CD4-positive, alpha-beta T cell treated with Interleukin-4 for 4 hours (primary cell): ENCODE measurements around the gene UVSSA.

Source experiments
- DNase-seq: peaks from one replicate; pipeline ENCODE4 v3.0.0-alpha.2; 2020

The UVSSA gene

GRCh38 chr4:1398681-1399507, 51.9 kb downstream of the UVSSA start:
- DNase-seq = no peak

DNA sequence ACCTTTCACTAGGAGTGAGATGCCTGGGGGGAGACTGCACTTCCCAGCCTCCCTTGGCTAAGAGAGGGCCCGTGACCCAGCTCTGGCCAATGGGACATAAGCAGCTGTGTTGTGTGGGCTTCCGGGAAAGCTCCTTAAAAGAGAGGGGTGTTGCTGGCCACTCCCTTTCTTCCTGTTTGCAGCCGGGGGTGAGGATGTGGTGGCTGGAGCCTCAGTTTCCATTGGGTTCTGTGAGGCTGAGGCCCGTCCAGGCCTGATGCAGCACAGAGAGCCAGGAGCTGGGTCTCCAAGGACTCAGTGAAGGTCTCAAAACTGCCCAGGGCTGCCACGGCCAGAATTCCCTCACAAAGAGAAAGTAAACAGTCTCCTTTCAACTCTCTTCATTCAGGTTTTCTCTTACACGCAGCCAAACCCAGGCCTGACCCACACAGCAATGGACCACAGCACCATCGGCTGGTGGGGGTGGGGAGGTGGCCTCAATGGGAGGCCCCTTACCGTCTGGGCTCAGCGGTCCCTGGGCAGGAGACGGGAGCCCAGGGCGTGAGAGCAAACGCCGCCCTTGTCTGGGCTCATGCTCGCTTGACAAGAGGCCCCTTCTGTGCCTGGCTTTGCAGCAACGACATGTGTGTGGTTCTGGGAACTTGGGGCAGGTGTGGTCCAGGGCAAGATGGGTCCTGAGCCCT, 52.6 kb downstream of the UVSSA start:
- DNase-seq = no peak

DNA sequence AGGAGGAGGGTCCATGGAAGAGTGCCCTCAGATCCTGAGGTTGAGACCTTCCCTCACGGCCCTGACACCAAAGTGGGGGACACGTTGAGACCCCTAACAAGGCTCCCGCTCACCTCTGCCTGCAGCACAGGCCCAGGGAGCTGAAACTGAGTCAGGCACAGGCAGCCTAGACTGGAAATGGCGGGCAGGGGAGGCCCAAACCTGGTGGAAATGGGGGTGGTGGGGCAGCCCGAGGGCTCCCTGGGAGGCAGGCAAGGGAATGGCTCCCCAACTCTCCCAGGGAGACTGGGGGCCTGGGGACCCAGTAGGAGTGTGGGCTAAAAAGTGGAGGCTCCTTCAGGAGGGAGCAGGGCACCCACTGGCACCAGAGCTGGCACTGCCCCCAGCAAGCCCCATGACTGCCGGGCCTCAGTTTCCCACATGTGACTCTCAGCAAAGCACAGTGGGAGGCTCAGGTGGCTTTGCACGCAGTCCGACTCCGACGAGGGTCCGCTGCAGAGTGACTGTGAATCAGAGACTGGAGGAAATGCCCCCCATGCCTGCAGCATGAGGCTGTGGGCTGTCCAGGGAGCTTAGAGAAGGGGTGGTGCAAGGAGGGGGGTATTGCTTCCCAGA, 53.3 kb downstream of the UVSSA start:
- no peak for DNase-seq

DNA sequence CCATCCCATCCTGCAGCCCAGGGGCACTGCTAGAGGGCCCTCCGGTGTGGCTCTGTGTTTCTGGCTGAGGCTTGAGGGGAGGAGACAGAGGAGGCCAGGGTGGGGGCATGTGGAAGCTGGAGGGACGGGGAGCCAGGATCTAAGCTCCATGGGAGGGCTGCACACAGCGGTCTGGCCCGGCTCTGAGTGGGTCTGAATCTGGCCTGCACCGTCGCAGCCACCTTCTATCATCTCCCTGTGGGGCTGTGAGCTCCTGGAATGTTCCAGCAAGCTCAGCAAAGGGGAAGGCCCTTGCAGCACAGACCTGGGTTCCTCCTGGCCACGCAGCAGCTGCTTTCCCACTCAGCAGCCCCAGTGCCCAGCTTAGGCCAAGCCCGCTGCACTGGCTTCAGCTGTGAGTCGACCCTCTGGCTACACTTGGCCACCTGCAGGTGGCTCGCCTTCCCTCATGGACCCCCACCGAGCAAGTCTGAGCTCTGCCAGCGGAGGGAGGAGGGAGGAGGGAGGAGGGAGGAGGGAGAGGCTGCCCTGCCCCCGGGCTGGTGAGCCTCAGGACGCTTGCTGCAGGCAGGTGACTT, 53.9 kb downstream of the UVSSA start:
- no peak for DNase-seq

- DNase-seq = no peak
Measured at GRCh38 chr4:1401409-1402020, 54.5 kb downstream of the UVSSA start.

- DNase-seq = no peak
Measured at GRCh38 chr4:1402021-1402515, 55.1 kb downstream of the UVSSA start.

GRCh38 chr4:1402516-1403091, 55.6 kb downstream of the UVSSA start:
- DNase-seq = no peak

DNA sequence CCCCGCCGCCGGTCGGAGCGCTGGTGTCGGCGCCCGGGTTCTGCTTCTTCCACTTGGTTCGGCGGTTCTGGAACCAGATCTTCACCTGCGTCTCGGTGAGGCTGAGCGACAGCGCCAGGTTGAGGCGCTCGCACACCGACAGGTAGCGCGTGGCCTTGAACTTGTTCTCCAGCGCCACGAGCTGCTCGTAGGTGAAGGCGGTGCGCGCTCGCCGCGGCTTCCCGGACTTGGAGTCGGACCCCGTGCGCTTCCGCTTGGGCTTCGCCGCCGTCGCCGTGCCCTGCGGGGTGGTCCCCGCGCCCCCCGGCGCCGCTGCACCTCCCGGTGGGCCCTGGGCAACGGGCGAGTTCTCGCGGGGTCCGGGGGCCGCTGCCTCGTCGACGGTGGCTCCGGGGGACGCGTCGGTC, 56.2 kb downstream of the UVSSA start:
- no peak for DNase-seq

DNA sequence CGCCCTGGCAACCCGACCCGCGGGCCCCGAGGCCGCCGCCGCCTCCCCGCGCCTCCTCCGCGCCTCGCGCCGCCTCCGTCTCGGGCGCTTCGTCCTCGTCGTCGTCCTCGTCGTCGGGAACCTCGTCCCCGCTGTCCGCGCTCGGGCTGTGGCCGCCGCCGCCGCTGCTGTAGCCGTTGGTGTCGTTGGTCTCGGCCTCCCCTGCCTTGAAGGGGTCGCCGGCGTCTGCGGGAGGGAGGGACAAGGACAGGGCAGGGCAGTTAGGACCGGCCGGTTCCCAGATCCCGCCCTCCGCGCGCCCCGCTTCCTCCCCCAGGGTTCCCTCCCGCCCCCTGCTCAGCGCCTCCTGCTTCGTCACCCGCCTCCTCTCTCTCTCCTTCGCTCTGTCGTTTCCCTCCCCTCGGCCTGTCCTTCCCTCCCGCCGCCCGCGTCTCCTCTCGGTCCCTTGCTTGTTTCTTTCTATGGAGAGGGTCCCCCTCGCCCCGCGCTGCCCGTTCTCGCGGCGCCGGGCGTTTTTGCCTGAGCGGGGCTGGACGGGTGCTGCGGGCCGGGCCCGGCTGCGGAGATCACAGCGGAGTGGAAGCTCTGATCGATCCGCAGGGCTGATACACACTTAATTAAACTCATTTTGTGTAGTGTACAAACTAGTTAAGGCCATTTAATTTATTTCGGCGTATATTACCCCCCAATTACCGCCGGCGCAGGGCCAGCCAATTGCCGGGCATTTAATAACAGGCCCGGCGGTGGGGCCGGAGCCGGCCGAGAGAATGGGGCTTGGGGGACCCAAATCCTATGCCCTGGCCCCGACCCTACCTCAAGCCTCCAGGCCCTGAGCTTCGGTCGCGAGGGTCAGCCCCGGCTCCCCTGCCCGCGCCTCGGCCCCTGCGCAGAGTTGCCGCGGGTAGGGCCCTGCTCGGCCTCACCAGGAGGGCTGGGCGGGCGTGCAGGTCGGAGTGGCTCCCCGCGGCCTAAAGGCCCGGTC, 56.9 kb downstream of the UVSSA start:
- no peak for DNase-seq

- no peak for DNase-seq
Measured at GRCh38 chr4:1404573-1405253, 57.7 kb downstream of the UVSSA start.

GRCh38 chr4:1405254-1405635, 58.2 kb downstream of the UVSSA start:
- DNase-seq = no peak

- DNase-seq = no peak
Measured at GRCh38 chr4:1405636-1406393, 58.8 kb downstream of the UVSSA start.

DNA sequence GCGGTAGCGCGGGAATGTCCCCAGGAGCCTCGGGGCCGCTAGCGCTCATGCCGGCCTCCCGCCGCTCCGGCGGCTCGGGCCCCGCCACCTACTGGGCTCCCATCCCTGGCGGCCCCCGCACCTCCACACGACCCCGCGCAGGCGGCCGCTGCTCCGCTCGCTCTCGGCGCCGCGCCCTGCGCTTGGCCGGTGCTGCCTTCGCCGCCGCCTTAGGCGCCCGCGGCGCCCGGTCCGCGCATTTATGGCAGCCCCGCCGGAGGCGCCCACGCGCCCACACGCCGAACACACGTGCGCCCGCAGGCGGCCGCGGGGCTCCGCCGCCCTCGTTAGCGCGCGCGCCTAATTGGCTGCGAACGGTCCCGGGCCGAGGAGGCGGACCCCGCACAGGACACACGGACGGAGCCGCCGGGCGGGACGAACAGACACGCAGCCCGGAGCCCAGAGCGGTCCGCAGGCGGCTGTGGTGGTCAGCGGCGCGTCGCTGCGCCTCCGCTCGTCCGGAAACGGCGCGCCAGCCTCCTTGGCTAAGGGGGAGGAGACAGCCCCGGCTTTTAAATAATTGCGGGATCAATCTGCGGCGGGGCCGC, 59.5 kb downstream of the UVSSA start, which contains the start of gene NKX1-1:
Gene NKX1-1, minus strand, starts transcription at position 49 of the 587 bp plus-strand sequence. Its CDS starts 0 bp downstream, at position 49.
- DNase-seq = no peak

- no peak for DNase-seq
Measured at GRCh38 chr4:1406981-1407656, 60.1 kb downstream of the UVSSA start.

DNA sequence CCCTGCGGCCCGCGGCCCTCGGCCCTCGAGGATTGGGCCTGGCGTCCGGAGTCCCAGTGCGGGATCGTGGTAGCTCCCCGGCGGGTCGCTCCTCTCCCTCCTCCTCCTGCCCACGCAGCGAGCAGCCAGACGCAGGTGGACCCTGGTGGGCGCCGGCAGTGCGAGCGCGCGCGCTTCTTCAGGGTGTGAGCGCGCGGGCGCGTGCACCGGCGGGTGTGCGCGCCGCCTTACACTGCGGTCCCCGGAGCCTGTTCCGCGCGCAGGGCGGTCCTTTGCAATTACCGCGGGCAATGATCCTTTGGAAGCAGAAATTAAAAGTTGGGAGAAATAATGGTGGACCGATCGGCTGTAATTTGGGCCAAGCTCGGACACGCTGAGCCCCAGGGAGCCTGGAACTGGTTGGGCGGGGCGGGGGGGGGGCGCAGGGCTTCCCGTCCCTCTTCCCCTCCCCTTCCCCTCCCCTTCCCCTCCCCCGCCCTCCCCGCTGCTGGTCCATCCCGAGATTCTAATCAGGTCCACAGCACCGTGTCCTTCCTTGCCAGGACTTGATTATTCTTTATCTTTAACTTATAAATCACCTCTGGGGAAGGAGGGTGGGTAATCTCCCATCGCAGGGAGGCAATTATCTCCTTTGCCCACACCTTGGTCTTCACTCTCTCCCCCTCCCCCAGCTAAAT, 60.8 kb downstream of the UVSSA start:
- no peak for DNase-seq

- no peak for DNase-seq
Measured at GRCh38 chr4:1408418-1408817, 61.4 kb downstream of the UVSSA start.

- DNase-seq = no peak
Measured at GRCh38 chr4:1409079-1409478, 62.1 kb downstream of the UVSSA start.
